A549 (cell line): ENCODE measurements around the gene ARL6. TPM values are rescaled to one million over a fixed set of nuclear protein-coding genes. Genes with fewer than 3 reads are reported as not detected.

Experiments used
- ATAC-seq, 2 experiments: fragments of 200-7000 bp in 1 of 2; fragments of >200 bp in 1 of 2; cut with Nextera tagmentation in 1 of 2; cut with Tn5 transposase in 1 of 2; 3 replicates each; pipeline versions ENCODE4 v1.8.0 to v1.9.1; 2018 to 2020; ENCODE audit warnings: mild to moderate bottlenecking in 1 of 2, moderate library complexity in 1 of 2
- CTCF ChIA-PET: fragments of 300-600 bp; sonication (Branson Sonifier 250); formaldehyde crosslinking; extraction: SDS; loops from one replicate; lab custom pipeline; 2021; ENCODE audit warnings: antibody characterized with exemption, inconsistent platforms; lab: Yijun Ruan, JAX
- POLR2A ChIA-PET: fragments of 350-600 bp; formaldehyde crosslinking; extraction: SDS; loops from one replicate; lab custom pipeline; 2021; ENCODE audit warnings: antibody characterized with exemption, inconsistent platforms; lab: Yijun Ruan, JAX
- DNase-seq, 2 experiments: peaks; one replicate each; pipeline versions ENCODE4 v3.0.0 to v3.0.0-alpha.2; 2011 to 2016; ENCODE audit warnings: low read depth in 1 of 2, low spot score in 1 of 2
- FAIRE-seq: peaks from 2 replicates; lab custom pipeline; 2011; peaks lifted over from hg19 to GRCh38; lab: Jason Lieb, UNC
- H3K27ac ChIP-seq, 2 experiments: fragments of >200 bp; sonication (Bioruptor Twin); formaldehyde crosslinking; 3 replicates each; pipeline ENCODE4 v1.5.1; 2016 to 2017
- H3K4me1 ChIP-seq: fragments of >200 bp; sonication (Bioruptor Twin); formaldehyde crosslinking; 3 replicates; pipeline ENCODE4 v1.6.1; 2016
- H3K4me2 ChIP-seq: fragments of >200 bp; sonication (Bioruptor Twin); formaldehyde crosslinking; 3 replicates; pipeline ENCODE4 v1.6.1; 2016
- H3K4me3 ChIP-seq: fragments of >200 bp; sonication (Bioruptor Twin); formaldehyde crosslinking; 3 replicates; pipeline ENCODE4 v1.5.1; 2016
- H3K9me3 ChIP-seq: fragments of >200 bp; sonication (Bioruptor Twin); formaldehyde crosslinking; 3 replicates; pipeline ENCODE4 v1.6.1; 2016
- BHLHE40 ChIP-seq: IDR thresholded peaks from 2 replicates; pipeline ENCODE4 v1.6.1; 2012; ENCODE audit warnings: low read depth, low read length, inconsistent platforms
- FOSB ChIP-seq: fragments of 250-450 bp; sonication (Bioruptor Pico); IDR thresholded peaks from 2 replicates; pipeline ENCODE4 v1.5.0; 2020; ENCODE audit warnings: mild to moderate bottlenecking, moderate library complexity
- FOSL2 ChIP-seq, 2 experiments: fragments of 450-650 bp in 1 of 2; fragments of >200 bp in 1 of 2; sonication (Bioruptor Twin) in 1 of 2; formaldehyde crosslinking; IDR thresholded peaks; 2 replicates each; pipeline versions ENCODE4 v1.5.0 to v1.6.1; 2016 to 2020; ENCODE audit warnings: mild to moderate bottlenecking in 1 of 2, moderate library complexity in 1 of 2
- HDAC2 ChIP-seq: fragments of 200-600 bp; sonication (generic); IDR thresholded peaks from 2 replicates; pipeline ENCODE4 v1.6.1; 2016
- HOXB13 ChIP-seq: fragments of 250-450 bp; sonication (Bioruptor Pico); IDR thresholded peaks from 2 replicates; pipeline ENCODE4 v1.5.0; 2020; ENCODE audit warnings: low read depth, mild to moderate bottlenecking, moderate library complexity
- HOXB5 ChIP-seq: fragments of 250-450 bp; sonication (Bioruptor Pico); IDR thresholded peaks from 2 replicates; pipeline ENCODE4 v1.5.0; 2020; ENCODE audit warnings: mild to moderate bottlenecking, moderate library complexity
- KDM5A ChIP-seq: fragments of 200-600 bp; sonication (generic); IDR thresholded peaks from 2 replicates; pipeline ENCODE4 v1.6.1; 2016; ENCODE audit warnings: antibody characterized with exemption, mild to moderate bottlenecking
- MAFK ChIP-seq: fragments of 450-650 bp; IDR thresholded peaks from 2 replicates; pipeline ENCODE4 v1.6.1; 2014; ENCODE audit not compliant: partially characterized antibody
- MAZ ChIP-seq: fragments of 150-350 bp; IDR thresholded peaks from 2 replicates; pipeline ENCODE4 v1.6.1; 2014; ENCODE audit warnings: antibody characterized with exemption, low read depth, low read length, borderline replicate concordance
- NPAS2 ChIP-seq: fragments of 250-450 bp; sonication (Bioruptor Pico); IDR thresholded peaks from 2 replicates; pipeline ENCODE4 v1.8.0; 2022; ENCODE audit warnings: mild to moderate bottlenecking, moderate library complexity, borderline replicate concordance
- NR3C1 ChIP-seq: fragments of >200 bp; sonication (Bioruptor Twin); formaldehyde crosslinking; IDR thresholded peaks from 3 replicates; pipeline ENCODE4 v1.6.1; 2017
- PHF8 ChIP-seq: fragments of 200-600 bp; sonication (generic); IDR thresholded peaks from 2 replicates; pipeline ENCODE4 v1.6.1; 2016; ENCODE audit warnings: low read depth, mild to moderate bottlenecking, antibody characterized with exemption, moderate library complexity, borderline replicate concordance
- POLR2A ChIP-seq: IDR thresholded peaks from 2 replicates; pipeline ENCODE4 v1.6.1; 2012; ENCODE audit warnings: mild to moderate bottlenecking, low read length
- RAD21 ChIP-seq, 2 experiments: fragments of >200 bp in 1 of 2; sonication (Bioruptor Twin) in 1 of 2; formaldehyde crosslinking in 1 of 2; IDR thresholded peaks in 1 of 2; conservative IDR thresholded peaks in 1 of 2; 2 replicates in 1 of 2; 3 replicates in 1 of 2; pipeline ENCODE4 v1.6.1; 2012 to 2018; ENCODE audit warnings: inconsistent platforms in 1 of 2
- RARB ChIP-seq: fragments of 250-450 bp; sonication (Bioruptor Pico); IDR thresholded peaks from 2 replicates; pipeline ENCODE4 v1.8.0; 2021; ENCODE audit warnings: mild to moderate bottlenecking, moderate library complexity
- SMC3 ChIP-seq: fragments of >200 bp; sonication (Bioruptor Twin); formaldehyde crosslinking; IDR thresholded peaks from 3 replicates; pipeline ENCODE4 v1.6.1; 2018; ENCODE audit warnings: inconsistent platforms
- ZFP36 ChIP-seq: fragments of 450-650 bp; IDR thresholded peaks from 2 replicates; pipeline ENCODE4 v1.6.1; 2014; ENCODE audit warnings: borderline replicate concordance; ENCODE audit not compliant: partially characterized antibody
- WGBS: methylation state at CpG from one replicate; pipeline ENCODE4 v1.1.6; 2017; ENCODE audit errors: missing lambda C conversion rate; 5-methylcytosine and 5-hydroxymethylcytosine counted together
- polyA plus RNA-seq, 4 experiments: library from polyadenylated mRNA; depleted of rRNA in 3 of 4; stranded (reverse); fragments of >200 nt; fragmentation: RNase III in 1 of 4; extraction: RNeasy Plus Mini Kit Qiagen cat#74134 plus additional on column Dnase treatment in 1 of 4; gene quantifications; 2 replicates in 3 of 4; 3 replicates in 1 of 4; pipeline ENCODE4 v1.2.3, GENCODE V29; 2011 to 2017
- TF ChIP-seq, protein P1 (sequence below): fragments of 250-450 bp; sonication (Bioruptor Pico); IDR thresholded peaks from 2 replicates; pipeline ENCODE4 v1.5.0; 2021; ENCODE audit warnings: mild to moderate bottlenecking, moderate library complexity, borderline replicate concordance
- TF ChIP-seq, protein P2 (sequence below): fragments of >200 bp; sonication (Bioruptor Twin); formaldehyde crosslinking; IDR thresholded peaks from 3 replicates; pipeline ENCODE4 v1.5.1; 2016

Gene ARL6
- polyA plus RNA-seq, 2 of the 4 experiments (the other 2 are of a cell fraction) = 7.3 to 11.7 TPM

DNA sequence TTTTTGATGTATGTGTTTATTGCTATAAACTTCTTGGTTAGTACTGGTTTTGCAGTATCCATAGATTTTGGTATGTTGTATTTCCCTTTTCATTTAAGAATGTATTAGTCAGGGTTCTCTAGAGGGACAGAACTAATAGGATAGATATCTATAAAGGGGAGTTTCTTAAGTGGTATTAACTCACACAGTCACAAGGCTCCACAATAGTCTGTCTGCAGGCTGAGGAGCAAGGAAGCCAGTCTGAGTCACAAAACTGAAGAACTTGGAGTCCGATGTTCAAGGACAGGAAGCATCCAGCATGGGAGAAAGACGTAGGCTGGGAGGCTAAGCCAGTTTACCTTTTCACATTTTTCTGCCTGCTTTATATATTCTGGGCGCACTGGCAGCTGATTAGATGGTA, 8.4 kb downstream of the ARL6 start:
- Histone ChIP-seq H3K27ac (no peak overlapping the region), H3K9me3 (no peaks in the 10 kb centered on the region), H3K4me2 (no peak overlapping the region), H3K4me3 (no peak overlapping the region), H3K4me1 (no peaks in the 10 kb centered on the region)
- 93% methylated on average over 3 of the region's 3 CpGs for WGBS
- ChIA-PET POLR2A (no interaction called here), CTCF (no interaction called here)
- TF ChIP-seq NPAS2 (CRISPR knock-in tag) (no peak), MAZ (no peak), ZFP36 (no peak), HDAC2 (no peak), RARB (CRISPR knock-in tag) (no peak), FOSB (CRISPR knock-in tag) (no peak), POLR2A (no peak), HOXB5 (no peak), KDM5A (no peak), BHLHE40 (no peak), NR3C1 (no peak)
- TF ChIP-seq, protein P1, sequence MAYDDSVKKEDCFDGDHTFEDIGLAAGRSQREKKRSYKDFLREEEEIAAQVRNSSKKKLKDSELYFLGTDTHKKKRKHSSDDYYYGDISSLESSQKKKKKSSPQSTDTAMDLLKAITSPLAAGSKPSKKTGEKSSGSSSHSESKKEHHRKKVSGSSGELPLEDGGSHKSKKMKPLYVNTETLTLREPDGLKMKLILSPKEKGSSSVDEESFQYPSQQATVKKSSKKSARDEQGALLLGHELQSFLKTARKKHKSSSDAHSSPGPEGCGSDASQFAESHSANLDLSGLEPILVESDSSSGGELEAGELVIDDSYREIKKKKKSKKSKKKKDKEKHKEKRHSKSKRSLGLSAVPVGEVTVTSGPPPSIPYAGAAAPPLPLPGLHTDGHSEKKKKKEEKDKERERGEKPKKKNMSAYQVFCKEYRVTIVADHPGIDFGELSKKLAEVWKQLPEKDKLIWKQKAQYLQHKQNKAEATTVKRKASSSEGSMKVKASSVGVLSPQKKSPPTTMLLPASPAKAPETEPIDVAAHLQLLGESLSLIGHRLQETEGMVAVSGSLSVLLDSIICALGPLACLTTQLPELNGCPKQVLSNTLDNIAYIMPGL = no peak
- FAIRE-seq = no peak
- ATAC-seq = no peak
- no peak for DNase-seq

DNA sequence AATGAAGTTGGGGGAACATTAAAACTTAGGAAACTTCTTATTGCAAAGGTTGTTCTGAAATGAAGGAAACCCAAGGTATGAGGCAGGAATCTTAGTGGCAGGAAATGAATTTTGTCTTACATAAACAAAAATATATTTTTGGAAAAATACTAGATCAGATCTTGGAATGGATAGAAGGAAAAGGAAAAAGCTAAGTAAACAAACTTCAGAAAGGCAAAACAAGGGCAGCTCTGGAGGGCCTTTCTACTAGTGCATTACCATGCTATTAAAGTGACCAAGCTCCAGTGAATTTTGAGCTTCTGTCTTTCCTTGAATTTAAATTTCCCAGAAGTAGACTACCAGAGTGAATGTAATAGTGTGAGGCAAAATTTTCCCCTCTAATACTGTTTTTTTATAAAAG, 13.6 kb downstream of the ARL6 start:
- CTCF ChIA-PET = interaction anchor here (1.4 to 1.6 kb wide), 2 partner anchors 16 to 245 kb away, joined by 5 to 7 read pairs; no protein-coding TSS in a partner anchor
- TF ChIP-seq NPAS2 (CRISPR knock-in tag) = no peak
- no peak for TF ChIP-seq FOSL2 (IDR thresholded peaks at IDR 0.05)
- no peak for TF ChIP-seq FOSL2 (CRISPR knock-in tag; IDR thresholded peaks at IDR 0.05)
- TF ChIP-seq, all 56 proteins: peak for 0
- H3K4me3 ChIP-seq = no peak overlapping the region
- H3K4me1 ChIP-seq = no peaks in the 10 kb centered on the region
- H3K4me2 ChIP-seq = no peak overlapping the region
- DNase-seq (no peak), ATAC-seq (no peak), FAIRE-seq (no peak)
- POLR2A ChIA-PET = no interaction called here
- no peaks in the 10 kb centered on the region for H3K9me3 ChIP-seq
- H3K27ac ChIP-seq = no peak overlapping the region

DNA sequence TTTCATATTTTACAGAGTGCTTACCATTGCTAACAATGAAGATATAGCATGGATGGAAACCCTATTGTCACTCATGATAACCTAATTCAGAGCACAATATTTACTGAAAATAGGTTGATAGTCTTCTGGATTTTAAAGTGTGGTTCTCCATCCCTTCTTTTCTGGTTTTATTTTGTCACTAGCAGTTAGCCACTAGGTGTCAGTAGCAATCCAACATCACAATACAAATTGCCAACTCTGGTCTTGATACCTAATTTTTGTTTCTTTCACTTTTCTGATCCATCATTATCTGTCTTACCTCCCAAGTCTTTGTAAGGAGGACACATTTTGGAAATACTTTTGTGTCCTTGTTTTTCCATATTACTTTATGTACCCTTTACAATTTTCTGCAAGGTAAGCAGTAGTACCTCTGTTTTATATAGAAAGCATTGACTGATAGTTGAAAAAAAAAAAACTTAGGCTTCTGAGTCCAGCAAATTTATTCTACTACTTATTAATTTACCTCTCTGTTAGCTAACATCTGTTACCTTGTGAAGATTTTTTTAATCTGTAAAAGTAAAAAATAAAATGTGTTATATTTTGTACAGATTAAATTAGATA, 29.0 kb downstream of the ARL6 start:
- POLR2A ChIA-PET = no interaction called here
- Histone ChIP-seq H3K4me3 (no peak overlapping the region), H3K27ac (no peak overlapping the region), H3K9me3 (no peaks in the 10 kb centered on the region), H3K4me2 (no peak overlapping the region), H3K4me1 (no peaks in the 10 kb centered on the region)
- FAIRE-seq (peak; percentile 77), ATAC-seq (peak in 1 of 2 experiments; percentile 68; a peak in 3 of 6 replicates), DNase-seq (peak; percentile 13 to 60)
- TF ChIP-seq MAFK = peak; percentile 80
- TF ChIP-seq RAD21 (conservative IDR thresholded peaks at IDR 0.05 in 1 of 2, IDR thresholded peaks at IDR 0.05 in 1 of 2) = peak; percentile 84 to 86
- TF ChIP-seq SMC3 = peak; percentile 88
- TF ChIP-seq, protein P2, sequence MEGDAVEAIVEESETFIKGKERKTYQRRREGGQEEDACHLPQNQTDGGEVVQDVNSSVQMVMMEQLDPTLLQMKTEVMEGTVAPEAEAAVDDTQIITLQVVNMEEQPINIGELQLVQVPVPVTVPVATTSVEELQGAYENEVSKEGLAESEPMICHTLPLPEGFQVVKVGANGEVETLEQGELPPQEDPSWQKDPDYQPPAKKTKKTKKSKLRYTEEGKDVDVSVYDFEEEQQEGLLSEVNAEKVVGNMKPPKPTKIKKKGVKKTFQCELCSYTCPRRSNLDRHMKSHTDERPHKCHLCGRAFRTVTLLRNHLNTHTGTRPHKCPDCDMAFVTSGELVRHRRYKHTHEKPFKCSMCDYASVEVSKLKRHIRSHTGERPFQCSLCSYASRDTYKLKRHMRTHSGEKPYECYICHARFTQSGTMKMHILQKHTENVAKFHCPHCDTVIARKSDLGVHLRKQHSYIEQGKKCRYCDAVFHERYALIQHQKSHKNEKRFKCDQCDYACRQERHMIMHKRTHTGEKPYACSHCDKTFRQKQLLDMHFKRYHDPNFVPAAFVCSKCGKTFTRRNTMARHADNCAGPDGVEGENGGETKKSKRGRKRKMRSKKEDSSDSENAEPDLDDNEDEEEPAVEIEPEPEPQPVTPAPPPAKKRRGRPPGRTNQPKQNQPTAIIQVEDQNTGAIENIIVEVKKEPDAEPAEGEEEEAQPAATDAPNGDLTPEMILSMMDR = peak; percentile 90
- no peak for TF ChIP-seq PHF8
- TF ChIP-seq HOXB13 (CRISPR knock-in tag) = no peak
- CTCF ChIA-PET = interaction anchor here (0.6 to 4.8 kb wide), 16 partner anchors 12 to 863 kb away, joined by 3 to 78 read pairs (median 4); no protein-coding TSS in a partner anchor
